ENCODE measurements around the gene SLC2A4RG.

DNA sequence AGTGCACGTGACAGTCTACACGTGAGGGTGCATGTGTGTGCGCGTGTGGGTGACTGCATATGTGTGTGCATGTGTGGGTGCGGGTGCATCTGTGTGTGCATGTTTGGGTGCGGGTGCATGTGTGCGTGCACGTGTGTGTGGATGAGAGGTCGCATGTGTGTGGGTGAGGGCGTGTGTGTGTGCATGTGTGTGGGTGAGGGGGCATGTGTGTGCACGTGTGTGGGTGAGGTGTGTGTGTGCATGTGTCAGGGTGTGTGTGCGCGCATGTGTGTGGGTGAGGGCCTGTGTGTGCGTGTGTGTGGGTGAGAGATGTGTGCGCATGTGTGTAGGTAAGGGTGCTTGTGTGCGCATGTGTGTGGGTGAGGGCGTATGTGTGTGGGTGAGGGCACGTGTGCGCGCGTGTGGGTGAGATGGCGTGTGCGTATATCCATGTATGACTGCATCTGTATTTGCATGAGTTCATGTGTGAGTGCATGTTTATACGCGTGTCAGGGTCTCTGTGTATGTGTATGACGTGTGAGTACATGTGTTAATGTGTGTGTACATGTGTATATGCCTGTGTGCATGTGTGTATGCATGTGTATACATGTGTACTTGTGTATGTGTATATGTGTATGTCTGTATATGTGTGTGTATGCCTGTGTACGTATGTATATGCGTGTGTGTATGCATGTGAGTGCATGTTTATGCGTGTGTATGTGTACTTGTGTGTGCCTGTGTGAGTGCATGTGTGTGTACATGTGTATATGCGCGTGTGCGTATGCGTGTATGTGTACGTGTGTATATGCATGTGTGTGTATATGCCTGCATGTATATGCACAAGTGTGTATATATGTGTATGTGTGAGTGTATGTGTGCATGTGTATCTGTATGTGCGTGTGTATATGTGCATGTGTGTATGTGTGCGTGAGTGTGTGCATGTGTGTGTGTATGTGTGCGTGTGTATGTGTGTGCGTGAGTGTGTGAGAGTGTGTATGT is 7.2 kb upstream of the SLC2A4RG start:
- TF ChIP-seq, protein P1, sequence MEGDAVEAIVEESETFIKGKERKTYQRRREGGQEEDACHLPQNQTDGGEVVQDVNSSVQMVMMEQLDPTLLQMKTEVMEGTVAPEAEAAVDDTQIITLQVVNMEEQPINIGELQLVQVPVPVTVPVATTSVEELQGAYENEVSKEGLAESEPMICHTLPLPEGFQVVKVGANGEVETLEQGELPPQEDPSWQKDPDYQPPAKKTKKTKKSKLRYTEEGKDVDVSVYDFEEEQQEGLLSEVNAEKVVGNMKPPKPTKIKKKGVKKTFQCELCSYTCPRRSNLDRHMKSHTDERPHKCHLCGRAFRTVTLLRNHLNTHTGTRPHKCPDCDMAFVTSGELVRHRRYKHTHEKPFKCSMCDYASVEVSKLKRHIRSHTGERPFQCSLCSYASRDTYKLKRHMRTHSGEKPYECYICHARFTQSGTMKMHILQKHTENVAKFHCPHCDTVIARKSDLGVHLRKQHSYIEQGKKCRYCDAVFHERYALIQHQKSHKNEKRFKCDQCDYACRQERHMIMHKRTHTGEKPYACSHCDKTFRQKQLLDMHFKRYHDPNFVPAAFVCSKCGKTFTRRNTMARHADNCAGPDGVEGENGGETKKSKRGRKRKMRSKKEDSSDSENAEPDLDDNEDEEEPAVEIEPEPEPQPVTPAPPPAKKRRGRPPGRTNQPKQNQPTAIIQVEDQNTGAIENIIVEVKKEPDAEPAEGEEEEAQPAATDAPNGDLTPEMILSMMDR (IDR thresholded peaks at IDR 0.05; ENCODE audit: extremely low read depth in 1 of 2, insufficient read depth in 1 of 2, low read depth in 1 of 2, low read length in 2 of 2) = no peak
- TF ChIP-seq POLR2A (IDR thresholded peaks at IDR 0.05; ENCODE audit: low read depth, low read length) = no peak
- no peak for TF ChIP-seq POLR2AphosphoS5 (IDR thresholded peaks at IDR 0.05; ENCODE audit: insufficient read depth, low read depth, low read length)
